Endodermal cell (in vitro differentiated cells): ENCODE data around the gene AVP. TPM values are rescaled to one million over a fixed set of nuclear protein-coding genes. Genes with fewer than 3 reads are reported as not detected.
"Not testable (repeated sequence)": the region's sequence is repeated elsewhere in the genome, so short reads cannot be mapped to it uniquely, and the experiment has no call there.

Experiments
- DNase-seq: peaks from one replicate; pipeline ENCODE4 v3.0.0-alpha.2; 2017
- H3K27ac ChIP-seq: 2 replicates; pipeline ENCODE4 v1.5.1; 2013; ENCODE audit warnings: mild to moderate bottlenecking, low read depth, low read length, moderate library complexity
- H3K27me3 ChIP-seq: 2 replicates; pipeline ENCODE4 v1.6.1; 2013; ENCODE audit warnings: mild to moderate bottlenecking, low read length, moderate library complexity; ENCODE audit not compliant: insufficient read depth, control insufficient read depth, poor library complexity, severe bottlenecking
- H3K36me3 ChIP-seq: 2 replicates; pipeline ENCODE4 v1.7.0; 2013; ENCODE audit warnings: mild to moderate bottlenecking, low read length, moderate library complexity; ENCODE audit not compliant: control insufficient read depth, insufficient read depth
- H3K4me1 ChIP-seq: one replicate; pipeline ENCODE4 v1.7.0; 2013; ENCODE audit warnings: low read length; ENCODE audit not compliant: control insufficient read depth, insufficient read depth
- H3K4me3 ChIP-seq: 2 replicates; pipeline ENCODE4 v1.5.1; 2013; ENCODE audit warnings: mild to moderate bottlenecking, low read length, moderate library complexity
- H3K9ac ChIP-seq: 2 replicates; pipeline ENCODE4 v1.6.1; 2013; ENCODE audit warnings: mild to moderate bottlenecking, low read length, moderate library complexity; ENCODE audit not compliant: poor library complexity, severe bottlenecking; ENCODE audit errors: extremely low read depth
- H3K9me3 ChIP-seq: 2 replicates; pipeline ENCODE4 v1.6.1; 2013; ENCODE audit warnings: mild to moderate bottlenecking, low read length, moderate library complexity; ENCODE audit not compliant: control insufficient read depth
- H3K27ac Mint-ChIP-seq: 2 replicates; pipeline ENCODE4 v1.8.0; 2020; ENCODE audit warnings: mixed read lengths
- H3K27me3 Mint-ChIP-seq: 2 replicates; pipeline ENCODE4 v1.8.0; 2021; ENCODE audit warnings: mild to moderate bottlenecking, mixed read lengths; ENCODE audit not compliant: insufficient read depth
- H3K36me3 Mint-ChIP-seq: 2 replicates; pipeline ENCODE4 v1.8.0; 2020; ENCODE audit warnings: low read depth, mixed read lengths
- H3K4me1 Mint-ChIP-seq: 2 replicates; pipeline ENCODE4 v1.8.0; 2020; ENCODE audit warnings: mixed read lengths
- H3K4me3 Mint-ChIP-seq: 2 replicates; pipeline ENCODE4 v1.8.0; 2020; ENCODE audit warnings: mild to moderate bottlenecking, moderate library complexity, mixed read lengths
- H3K9me3 Mint-ChIP-seq: 2 replicates; pipeline ENCODE4 v1.8.0; 2020; ENCODE audit warnings: mild to moderate bottlenecking, mixed read lengths
- WGBS, 2 experiments: methylation state at CpG; one replicate each; pipeline versions ENCODE4 v1.1.5 to v1.1.7; 2013; ENCODE audit warnings: missing lambda C conversion rate in 2 of 2, mixed read lengths in 1 of 2; ENCODE audit not compliant: insufficient coverage in 1 of 2, insufficient read length in 1 of 2; 5-methylcytosine and 5-hydroxymethylcytosine counted together
- total RNA-seq, 2 donors: library from RNA; stranded (reverse); fragmentation: NEBNext Ultra II Directional in 1 of 2; extraction: Animal tissue kit (Norgen Biotek cat#: 25700) in 1 of 2; gene quantifications; 2 replicates in 1 of 2; 3 replicates in 1 of 2; pipeline ENCODE4 v1.2.1, GENCODE V29; 2021
- TF ChIP-seq, protein P1 (sequence below): fragments of 200-600 bp; sonication (generic); conservative IDR thresholded peaks from 2 replicates; pipeline ENCODE4 v1.5.0; 2021; ENCODE audit warnings: antibody characterized with exemption, mild to moderate bottlenecking

AVP gene
- total RNA-seq, 2 donors from 2014 or later = not detected

DNA sequence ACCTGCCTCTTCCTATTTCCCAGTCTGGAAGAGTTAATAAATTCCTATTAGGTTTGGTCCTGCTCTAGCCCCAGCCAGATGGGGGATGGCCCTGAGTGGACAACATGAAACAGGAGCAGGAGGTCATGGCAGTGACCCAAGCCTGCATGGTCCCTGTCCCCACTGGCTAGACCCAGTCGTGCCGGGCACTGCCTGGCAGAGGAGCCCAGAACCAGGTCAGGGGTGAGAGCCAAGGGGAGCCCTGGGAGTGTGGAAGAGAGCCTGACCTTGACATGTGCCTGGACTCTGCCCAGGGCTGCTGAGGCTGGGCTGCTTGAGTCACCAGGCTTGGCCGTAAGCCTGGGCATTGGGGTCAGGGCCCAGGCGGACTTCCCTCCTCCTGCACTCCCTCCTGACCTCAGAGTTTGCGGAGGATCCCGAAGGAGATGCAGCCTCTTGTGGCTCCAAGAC, 3.6 kb downstream of the AVP start:
- peaks cover 74% of the 10 kb centered on the region for H3K27me3 Mint-ChIP-seq
- H3K9me3 Mint-ChIP-seq = no peaks in the 10 kb centered on the region
- H3K36me3 Mint-ChIP-seq = no peaks in the 10 kb centered on the region
- Histone ChIP-seq H3K27ac (no peak overlapping the region), H3K9ac (no peak overlapping the region), H3K36me3 (no peaks in the 10 kb centered on the region), H3K4me1 (no peaks in the 10 kb centered on the region), H3K27me3 (peaks cover 67% of the 10 kb centered on the region), H3K4me3 (no peak overlapping the region), H3K9me3 (no peaks in the 10 kb centered on the region)
- TF ChIP-seq, protein P1, sequence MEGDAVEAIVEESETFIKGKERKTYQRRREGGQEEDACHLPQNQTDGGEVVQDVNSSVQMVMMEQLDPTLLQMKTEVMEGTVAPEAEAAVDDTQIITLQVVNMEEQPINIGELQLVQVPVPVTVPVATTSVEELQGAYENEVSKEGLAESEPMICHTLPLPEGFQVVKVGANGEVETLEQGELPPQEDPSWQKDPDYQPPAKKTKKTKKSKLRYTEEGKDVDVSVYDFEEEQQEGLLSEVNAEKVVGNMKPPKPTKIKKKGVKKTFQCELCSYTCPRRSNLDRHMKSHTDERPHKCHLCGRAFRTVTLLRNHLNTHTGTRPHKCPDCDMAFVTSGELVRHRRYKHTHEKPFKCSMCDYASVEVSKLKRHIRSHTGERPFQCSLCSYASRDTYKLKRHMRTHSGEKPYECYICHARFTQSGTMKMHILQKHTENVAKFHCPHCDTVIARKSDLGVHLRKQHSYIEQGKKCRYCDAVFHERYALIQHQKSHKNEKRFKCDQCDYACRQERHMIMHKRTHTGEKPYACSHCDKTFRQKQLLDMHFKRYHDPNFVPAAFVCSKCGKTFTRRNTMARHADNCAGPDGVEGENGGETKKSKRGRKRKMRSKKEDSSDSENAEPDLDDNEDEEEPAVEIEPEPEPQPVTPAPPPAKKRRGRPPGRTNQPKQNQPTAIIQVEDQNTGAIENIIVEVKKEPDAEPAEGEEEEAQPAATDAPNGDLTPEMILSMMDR = no peak
- no peaks in the 10 kb centered on the region for H3K4me1 Mint-ChIP-seq
- no peak overlapping the region for H3K4me3 Mint-ChIP-seq
- DNase-seq = no peak
- no peak overlapping the region for H3K27ac Mint-ChIP-seq
- WGBS, 2 experiments = 75 to 86% methylated on average over 3 to 6 of the region's 6 CpGs

GRCh38 chr20:3077618-3078134, 6.8 kb downstream of the AVP start:
- H3K4me3 ChIP-seq = no peak overlapping the region
- no peaks in the 10 kb centered on the region for H3K36me3 ChIP-seq
- no peaks in the 10 kb centered on the region for H3K9me3 Mint-ChIP-seq
- 89 to 95% methylated on average over 4 of the region's 4 CpGs for WGBS, 2 experiments
- H3K9me3 ChIP-seq = no peaks in the 10 kb centered on the region
- H3K27ac ChIP-seq = no peak overlapping the region
- TF ChIP-seq, protein P1 = no peak
- peaks cover 59% of the 10 kb centered on the region for H3K27me3 ChIP-seq
- no peaks in the 10 kb centered on the region for H3K4me1 ChIP-seq
- H3K4me3 Mint-ChIP-seq = no peak overlapping the region
- no peaks in the 10 kb centered on the region for H3K36me3 Mint-ChIP-seq
- H3K27me3 Mint-ChIP-seq = peaks cover 83% of the 10 kb centered on the region
- H3K4me1 Mint-ChIP-seq = no peaks in the 10 kb centered on the region
- no peak overlapping the region for H3K9ac ChIP-seq
- H3K27ac Mint-ChIP-seq = no peak overlapping the region
- no peak for DNase-seq

DNA sequence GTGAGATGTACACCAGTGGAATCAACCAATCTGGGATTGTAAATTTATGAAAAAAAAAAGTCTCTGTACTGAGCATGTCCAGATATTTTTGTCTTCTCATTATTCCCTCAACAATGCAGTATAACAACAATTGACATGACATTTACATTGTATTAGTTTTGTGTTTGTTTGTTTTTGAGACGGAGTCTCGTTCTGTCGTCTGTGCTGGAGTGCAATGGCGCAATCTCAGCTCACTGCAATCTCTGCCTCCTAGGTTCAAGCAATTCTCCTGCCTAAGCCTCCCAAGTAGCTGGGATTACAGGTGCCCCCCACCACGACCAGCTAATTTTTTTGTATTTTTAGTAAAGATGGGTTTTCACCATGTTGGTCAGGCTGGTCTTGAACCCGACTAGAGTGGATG, 9.2 kb downstream of the AVP start:
- not testable (repeated sequence) for H3K27ac ChIP-seq, H3K36me3 Mint-ChIP-seq, DNase-seq, H3K27ac Mint-ChIP-seq, H3K4me3 ChIP-seq, H3K4me3 Mint-ChIP-seq, H3K36me3 ChIP-seq, H3K9ac ChIP-seq, H3K9me3 ChIP-seq, H3K4me1 ChIP-seq, H3K4me1 Mint-ChIP-seq, H3K9me3 Mint-ChIP-seq
- peaks cover 85% of the 10 kb centered on the region for H3K27me3 Mint-ChIP-seq
- 90 to 93% methylated on average over 5 to 6 of the region's 6 CpGs for WGBS, 2 experiments
- H3K27me3 ChIP-seq = peaks cover 59% of the 10 kb centered on the region

DNA sequence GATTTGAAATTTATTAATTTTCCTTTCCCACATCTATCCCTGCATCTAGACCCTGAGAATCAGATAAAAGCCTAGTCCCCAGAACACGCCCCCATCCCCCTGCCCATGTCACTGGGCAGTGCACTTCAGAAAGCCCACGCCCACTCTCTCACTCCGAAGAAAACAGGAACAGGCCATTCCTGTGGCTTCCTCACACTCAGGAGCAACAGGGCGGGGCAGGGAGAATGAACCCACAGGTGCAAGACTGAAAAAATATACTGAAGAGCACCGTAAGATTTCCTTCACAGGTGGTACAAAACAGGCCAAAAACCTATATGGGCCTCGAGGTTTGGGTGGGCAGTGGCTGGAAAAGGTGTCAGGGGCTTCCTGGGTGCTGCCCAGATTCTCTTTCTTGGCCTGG, 9.7 kb downstream of the AVP start:
- Mint-ChIP-seq H3K4me3 (no peak overlapping the region), H3K27me3 (peaks cover 80% of the 10 kb centered on the region), H3K27ac (no peak overlapping the region), H3K4me1 (no peaks in the 10 kb centered on the region), H3K36me3 (no peaks in the 10 kb centered on the region), H3K9me3 (peaks cover 1% of the 10 kb centered on the region)
- Histone ChIP-seq H3K9me3 (no peaks in the 10 kb centered on the region), H3K9ac (no peak overlapping the region), H3K4me1 (no peaks in the 10 kb centered on the region), H3K27me3 (peaks cover 54% of the 10 kb centered on the region), H3K4me3 (no peak overlapping the region), H3K27ac (no peak overlapping the region), H3K36me3 (no peaks in the 10 kb centered on the region)
- TF ChIP-seq, protein P1 = no peak
- no peak for DNase-seq
- 87 to 89% methylated on average over 4 to 6 of the region's 6 CpGs for WGBS, 2 experiments

DNA sequence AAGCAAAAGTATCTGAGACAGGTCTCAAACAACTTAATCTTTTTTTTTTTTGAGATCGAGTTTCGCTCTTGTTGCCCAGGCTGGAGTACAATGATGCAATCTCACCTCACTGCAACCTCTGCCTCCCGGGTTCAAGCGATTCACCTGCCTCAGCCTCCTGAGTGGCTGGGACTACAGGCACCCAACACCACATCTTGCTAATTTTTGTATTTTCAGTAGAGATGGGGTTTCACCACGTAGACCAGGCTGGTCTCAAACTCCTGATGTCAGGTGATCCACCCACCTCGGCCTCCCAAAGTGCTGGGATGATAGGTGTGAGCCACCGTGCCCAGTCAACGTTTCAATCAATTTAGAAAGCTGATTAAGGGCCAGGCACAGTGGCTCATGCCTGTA, 11.3 kb downstream of the AVP start:
- not testable (repeated sequence) for H3K4me1 Mint-ChIP-seq, H3K27ac Mint-ChIP-seq, DNase-seq, H3K9me3 ChIP-seq, H3K4me3 Mint-ChIP-seq, H3K27ac ChIP-seq, H3K9ac ChIP-seq, H3K4me3 ChIP-seq, H3K36me3 ChIP-seq, H3K36me3 Mint-ChIP-seq, H3K4me1 ChIP-seq, H3K9me3 Mint-ChIP-seq
- WGBS, 2 experiments = 83 to 95% methylated on average over 6 to 8 of the region's 8 CpGs
- peaks cover 41% of the 10 kb centered on the region for H3K27me3 ChIP-seq
- H3K27me3 Mint-ChIP-seq = peaks cover 68% of the 10 kb centered on the region
